A549 (cell line): ENCODE results near the gene KIRREL1. TPM values are rescaled to one million over a fixed set of nuclear protein-coding genes. Genes with fewer than 3 reads are reported as not detected.

Experiments used
- ATAC-seq, 2 experiments: fragments of 200-7000 bp in 1 of 2; fragments of >200 bp in 1 of 2; cut with Nextera tagmentation in 1 of 2; cut with Tn5 transposase in 1 of 2; 3 replicates each; pipeline versions ENCODE4 v1.8.0 to v1.9.1; 2018 to 2020; ENCODE audit warnings: mild to moderate bottlenecking in 1 of 2, moderate library complexity in 1 of 2
- CTCF ChIA-PET: fragments of 300-600 bp; sonication (Branson Sonifier 250); formaldehyde crosslinking; extraction: SDS; loops from one replicate; lab custom pipeline; 2021; ENCODE audit warnings: antibody characterized with exemption, inconsistent platforms; lab: Yijun Ruan, JAX
- POLR2A ChIA-PET: fragments of 350-600 bp; formaldehyde crosslinking; extraction: SDS; loops from one replicate; lab custom pipeline; 2021; ENCODE audit warnings: antibody characterized with exemption, inconsistent platforms; lab: Yijun Ruan, JAX
- DNase-seq, 2 experiments: peaks; one replicate each; pipeline versions ENCODE4 v3.0.0 to v3.0.0-alpha.2; 2011 to 2016; ENCODE audit warnings: low read depth in 1 of 2, low spot score in 1 of 2
- FAIRE-seq: peaks from 2 replicates; lab custom pipeline; 2011; peaks lifted over from hg19 to GRCh38; lab: Jason Lieb, UNC
- H3K27ac ChIP-seq, 2 experiments: fragments of >200 bp; sonication (Bioruptor Twin); formaldehyde crosslinking; 3 replicates each; pipeline ENCODE4 v1.5.1; 2016 to 2017
- H3K4me1 ChIP-seq: fragments of >200 bp; sonication (Bioruptor Twin); formaldehyde crosslinking; 3 replicates; pipeline ENCODE4 v1.6.1; 2016
- H3K4me2 ChIP-seq: fragments of >200 bp; sonication (Bioruptor Twin); formaldehyde crosslinking; 3 replicates; pipeline ENCODE4 v1.6.1; 2016
- H3K4me3 ChIP-seq: fragments of >200 bp; sonication (Bioruptor Twin); formaldehyde crosslinking; 3 replicates; pipeline ENCODE4 v1.5.1; 2016
- H3K9me3 ChIP-seq: fragments of >200 bp; sonication (Bioruptor Twin); formaldehyde crosslinking; 3 replicates; pipeline ENCODE4 v1.6.1; 2016
- ATOH8 ChIP-seq: fragments of 250-450 bp; sonication (Bioruptor Pico); IDR thresholded peaks from 2 replicates; pipeline ENCODE4 v1.5.0; 2020; ENCODE audit warnings: low read depth, mild to moderate bottlenecking, moderate library complexity
- BCL3 ChIP-seq: fragments of >200 bp; sonication (Bioruptor Twin); formaldehyde crosslinking; IDR thresholded peaks from 3 replicates; pipeline ENCODE4 v1.6.1; 2016
- CBX2 ChIP-seq: fragments of 200-600 bp; sonication (generic); IDR thresholded peaks from 2 replicates; pipeline ENCODE4 v1.6.1; 2016; ENCODE audit warnings: low read depth, mild to moderate bottlenecking, borderline replicate concordance
- FOXS1 ChIP-seq: fragments of 250-450 bp; sonication (Bioruptor Pico); IDR thresholded peaks from 2 replicates; pipeline ENCODE4 v1.5.0; 2020; ENCODE audit warnings: mild to moderate bottlenecking, moderate library complexity
- HOXA7 ChIP-seq: fragments of 250-450 bp; sonication (Bioruptor Pico); IDR thresholded peaks from 2 replicates; pipeline ENCODE4 v1.5.0; 2020; ENCODE audit warnings: mild to moderate bottlenecking, moderate library complexity
- HOXB13 ChIP-seq: fragments of 250-450 bp; sonication (Bioruptor Pico); IDR thresholded peaks from 2 replicates; pipeline ENCODE4 v1.5.0; 2020; ENCODE audit warnings: low read depth, mild to moderate bottlenecking, moderate library complexity
- KDM1A ChIP-seq: fragments of 200-600 bp; sonication (generic); IDR thresholded peaks from 2 replicates; pipeline ENCODE4 v1.6.1; 2016; ENCODE audit warnings: low read depth, mild to moderate bottlenecking
- MAZ ChIP-seq: fragments of 150-350 bp; IDR thresholded peaks from 2 replicates; pipeline ENCODE4 v1.6.1; 2014; ENCODE audit warnings: antibody characterized with exemption, low read depth, low read length, borderline replicate concordance
- POLR2A ChIP-seq: IDR thresholded peaks from 2 replicates; pipeline ENCODE4 v1.6.1; 2012; ENCODE audit warnings: mild to moderate bottlenecking, low read length
- POLR2AphosphoS2 ChIP-seq: conservative IDR thresholded peaks from 2 replicates; pipeline ENCODE4 v1.6.1; 2012; ENCODE audit warnings: low read length, improper control_type of control experiment, inconsistent platforms
- REST ChIP-seq: fragments of 200-600 bp; sonication (generic); IDR thresholded peaks from 2 replicates; pipeline ENCODE4 v1.6.1; 2016; ENCODE audit warnings: antibody characterized with exemption, mild to moderate bottlenecking, moderate library complexity
- RNF2 ChIP-seq: fragments of 200-600 bp; sonication (generic); IDR thresholded peaks from 2 replicates; pipeline ENCODE4 v1.6.1; 2016; ENCODE audit warnings: low read depth, mild to moderate bottlenecking, antibody characterized with exemption, moderate library complexity, borderline replicate concordance
- SMC3 ChIP-seq: fragments of >200 bp; sonication (Bioruptor Twin); formaldehyde crosslinking; IDR thresholded peaks from 3 replicates; pipeline ENCODE4 v1.6.1; 2018; ENCODE audit warnings: inconsistent platforms
- SREBF2 ChIP-seq: fragments of 450-650 bp; IDR thresholded peaks from 2 replicates; pipeline ENCODE4 v1.6.1; 2014; ENCODE audit warnings: mild to moderate bottlenecking, moderate library complexity
- TFCP2L1 ChIP-seq: fragments of 250-450 bp; sonication (Bioruptor Pico); IDR thresholded peaks from 2 replicates; pipeline ENCODE4 v1.5.0; 2021; ENCODE audit warnings: mild to moderate bottlenecking
- ZC3H11A ChIP-seq: fragments of 450-650 bp; IDR thresholded peaks from 2 replicates; pipeline ENCODE4 v1.6.1; 2014; ENCODE audit warnings: antibody characterized with exemption, mild to moderate bottlenecking
- ZFP36 ChIP-seq: fragments of 450-650 bp; IDR thresholded peaks from 2 replicates; pipeline ENCODE4 v1.6.1; 2014; ENCODE audit warnings: borderline replicate concordance; ENCODE audit not compliant: partially characterized antibody
- ZNF302 ChIP-seq: fragments of 250-450 bp; sonication (Bioruptor Pico); IDR thresholded peaks from 2 replicates; pipeline ENCODE4 v1.9.0; 2021; ENCODE audit warnings: inconsistent platforms, mild to moderate bottlenecking, moderate library complexity
- WGBS: methylation state at CpG from one replicate; pipeline ENCODE4 v1.1.6; 2017; ENCODE audit errors: missing lambda C conversion rate; 5-methylcytosine and 5-hydroxymethylcytosine counted together
- polyA plus RNA-seq, 4 experiments: library from polyadenylated mRNA; depleted of rRNA in 3 of 4; stranded (reverse); fragments of >200 nt; fragmentation: RNase III in 1 of 4; extraction: RNeasy Plus Mini Kit Qiagen cat#74134 plus additional on column Dnase treatment in 1 of 4; gene quantifications; 2 replicates in 3 of 4; 3 replicates in 1 of 4; pipeline ENCODE4 v1.2.3, GENCODE V29; 2011 to 2017

Gene KIRREL1
- polyA plus RNA-seq, 2 of the 4 experiments (the other 2 are of a cell fraction): 18.7 to 41.3 TPM

- no peak for TF ChIP-seq REST
Observed at GRCh38 chr1:157992031-157992832, 1.2 kb upstream of the KIRREL1 start (continued).

GRCh38 chr1:157992833-157993146 lies 655 bp upstream of the KIRREL1 start:
- POLR2A ChIA-PET: interaction anchor here (0.6 to 2.3 kb wide), 6 partner anchors 18 to 121 kb away, joined by 4 to 22 read pairs (median 6); no protein-coding TSS in a partner anchor
- peak in 1 of 2 experiments; percentile 47 for DNase-seq

More at GRCh38 chr1:157992833-157993146, 655 bp upstream of the KIRREL1 start:
- Histone ChIP-seq H3K27ac (peak overlapping the region; percentile 97 to 98), H3K4me1 (peaks cover 35% of the 10 kb centered on the region), H3K4me2 (peak overlapping the region; percentile 96), H3K9me3 (no peaks in the 10 kb centered on the region), H3K4me3 (peak overlapping the region; percentile 98)
- CTCF ChIA-PET: interaction anchor here (1.1 to 42.7 kb wide), 19 partner anchors 10 to 485 kb away, joined by 3 to 2212 read pairs (median 20); a partner anchor contains a TSS
- no peak for FAIRE-seq
- no peak for TF ChIP-seq ZFP36
- no peak for TF ChIP-seq BCL3
- TF ChIP-seq SREBF2: no peak
- no peak for TF ChIP-seq KDM1A
- no peak for TF ChIP-seq POLR2A
- no peak for TF ChIP-seq CBX2
- TF ChIP-seq REST: no peak
- TF ChIP-seq HOXB13 (CRISPR knock-in tag): no peak
- no peak for TF ChIP-seq RNF2
- TF ChIP-seq TFCP2L1 (CRISPR knock-in tag): no peak
- no peak for TF ChIP-seq ATOH8 (CRISPR knock-in tag)
- TF ChIP-seq SMC3: no peak
- TF ChIP-seq FOXS1 (CRISPR knock-in tag): no peak
- TF ChIP-seq POLR2AphosphoS2: no peak
- TF ChIP-seq HOXA7: no peak
- TF ChIP-seq ZC3H11A: no peak
- no peak for TF ChIP-seq MAZ
- no peak for TF ChIP-seq ZNF302 (CRISPR knock-in tag)
- WGBS: 10% methylated on average over 7 of the region's 8 CpGs
- peak; percentile 44 for ATAC-seq
